CD4-positive, alpha-beta T cell (primary cell): ENCODE data around the gene FOXQ1. TPM values are rescaled to one million over a fixed set of nuclear protein-coding genes. Genes with fewer than 3 reads are reported as not detected.

Experiments
- ATAC-seq: fragments of 200-7000 bp; cut with Tn5 transposase; one replicate; pipeline ENCODE4 v1.10.0; 2022; ENCODE audit warnings: mild to moderate bottlenecking; ENCODE audit not compliant: poor library complexity
- CTCF ChIA-PET: fragments of 350-600 bp; sonication (Branson Sonifier 250); formaldehyde crosslinking; loops from one replicate; lab custom pipeline; 2021; ENCODE audit warnings: antibody characterized with exemption, inconsistent platforms; lab: Charles Lee
- POLR2A ChIA-PET: fragments of 350-600 bp; sonication (Branson Sonifier 250); formaldehyde crosslinking; loops from one replicate; lab custom pipeline; 2021; ENCODE audit warnings: antibody characterized with exemption, inconsistent platforms; lab: Charles Lee
- DNase-seq, 14 experiments: peaks; one replicate each; pipeline ENCODE4 v3.0.0-alpha.2; 2013 to 2020; ENCODE audit warnings: mixed read lengths in 2 of 14
- H3K27ac ChIP-seq, 2 donors: one replicate each; pipeline versions ENCODE4 v1.5.1 to v1.7.0; 2013; ENCODE audit warnings: low read length in 2 of 2, low read depth in 1 of 2, mild to moderate bottlenecking in 1 of 2
- H3K27me3 ChIP-seq, 2 experiments: 1 replicate in 1 of 2; 2 replicates in 1 of 2; pipeline versions ENCODE4 v1.6.1 to v1.7.0; 2013; ENCODE audit warnings: low read length in 2 of 2, control low read depth in 1 of 2, mild to moderate bottlenecking in 1 of 2, moderate library complexity in 1 of 2; ENCODE audit not compliant: insufficient read depth in 2 of 2, control insufficient read depth in 1 of 2
- H3K36me3 ChIP-seq: one replicate; pipeline ENCODE4 v1.6.1; 2013; ENCODE audit warnings: low read length, control low read depth; ENCODE audit not compliant: insufficient read depth
- H3K4me1 ChIP-seq: one replicate; pipeline ENCODE4 v1.6.1; 2013; ENCODE audit warnings: low read length, control low read depth; ENCODE audit not compliant: insufficient read depth
- H3K4me3 ChIP-seq: one replicate; pipeline ENCODE4 v1.5.1; 2013; ENCODE audit warnings: mild to moderate bottlenecking, low read length, moderate library complexity
- H3K9me3 ChIP-seq, 2 experiments: 1 replicate in 1 of 2; 2 replicates in 1 of 2; pipeline versions ENCODE4 v1.6.1 to v1.7.0; 2013; ENCODE audit warnings: low read length in 2 of 2, mild to moderate bottlenecking in 2 of 2, control low read depth in 1 of 2, moderate library complexity in 1 of 2; ENCODE audit not compliant: control insufficient read depth in 1 of 2, insufficient read depth in 1 of 2
- H3K27ac Mint-ChIP-seq: one replicate; pipeline ENCODE4 v1.8.0; 2020; ENCODE audit warnings: mixed read lengths
- H3K27me3 Mint-ChIP-seq: one replicate; pipeline ENCODE4 v1.8.0; 2021; ENCODE audit warnings: mixed read lengths
- H3K36me3 Mint-ChIP-seq: one replicate; pipeline ENCODE4 v1.8.0; 2021; ENCODE audit warnings: low read depth, mixed read lengths
- H3K4me1 Mint-ChIP-seq: one replicate; pipeline ENCODE4 v1.8.0; 2021; ENCODE audit warnings: low read depth, mixed read lengths
- H3K4me3 Mint-ChIP-seq: one replicate; pipeline ENCODE4 v1.8.0; 2020; ENCODE audit warnings: mild to moderate bottlenecking, mixed read lengths
- H3K9me3 Mint-ChIP-seq: one replicate; pipeline ENCODE4 v1.8.0; 2020; ENCODE audit warnings: mixed read lengths
- intact Hi-C, 2 experiments: fragments of 100-400 bp; cut with DNase I in 1 of 2; cut with micrococcal nuclease in 1 of 2; formaldehyde crosslinking; loops; one replicate each; pipeline versions ENCODE4 v1.15.1 to v1.9.0; 2023 to 2025; cut with DNase I, micrococcal nuclease
- total RNA-seq, 174 experiments: library from RNA in 2 of 174; stranded (reverse) in 2 of 174; gene quantifications; one replicate each; pipeline ENCODE4 v1.2.3 and lab custom pipeline; 2021 to 2026
- TF ChIP-seq, protein P1 (sequence below): fragments of 200-600 bp; IDR thresholded peaks from one replicate; pipeline ENCODE4 v1.8.0; 2022; ENCODE audit warnings: antibody characterized with exemption, mild to moderate bottlenecking

The FOXQ1 gene
- total RNA-seq, 2 experiments from 2014 or later, result not detected

DNA sequence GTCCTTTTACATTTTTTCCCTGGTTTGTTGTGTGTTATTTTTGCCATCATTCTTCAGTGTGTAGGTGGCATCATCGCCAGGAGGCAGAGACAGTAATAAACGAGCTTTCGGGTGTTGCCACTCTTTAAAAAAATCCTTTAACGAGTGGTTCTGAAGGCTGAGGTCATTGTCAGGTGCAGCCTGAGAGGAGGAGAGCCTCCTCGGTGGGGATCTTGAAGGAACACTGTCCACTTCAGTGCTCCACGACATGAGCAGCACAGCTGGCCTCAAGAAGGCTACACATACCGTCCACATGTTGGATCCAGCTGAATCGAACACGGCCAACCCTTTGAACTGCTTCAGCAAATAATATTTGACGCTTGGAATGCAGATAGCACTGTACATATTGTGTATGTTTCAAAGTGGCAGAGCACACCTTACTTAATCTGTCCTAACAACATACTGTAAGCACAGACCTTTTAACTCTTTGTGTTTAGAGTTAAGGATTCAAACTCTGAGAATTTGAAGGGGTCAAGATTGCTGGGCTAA is 48.0 kb upstream of the FOXQ1 start:
- Mint-ChIP-seq H3K9me3 (no peaks in the 10 kb centered on the region), H3K27me3 (peaks cover 27% of the 10 kb centered on the region), H3K4me1 (no peaks in the 10 kb centered on the region), H3K27ac (no peak overlapping the region), H3K36me3 (no peaks in the 10 kb centered on the region), H3K4me3 (no peak overlapping the region)
- H3K4me3 ChIP-seq, result no peak overlapping the region
- no peaks in the 10 kb centered on the region for H3K9me3 ChIP-seq
- POLR2A ChIA-PET, result no interaction called here
- no peaks in the 10 kb centered on the region for H3K4me1 ChIP-seq
- DNase-seq, result no peak
- no peak for ATAC-seq
- TF ChIP-seq, protein P1, sequence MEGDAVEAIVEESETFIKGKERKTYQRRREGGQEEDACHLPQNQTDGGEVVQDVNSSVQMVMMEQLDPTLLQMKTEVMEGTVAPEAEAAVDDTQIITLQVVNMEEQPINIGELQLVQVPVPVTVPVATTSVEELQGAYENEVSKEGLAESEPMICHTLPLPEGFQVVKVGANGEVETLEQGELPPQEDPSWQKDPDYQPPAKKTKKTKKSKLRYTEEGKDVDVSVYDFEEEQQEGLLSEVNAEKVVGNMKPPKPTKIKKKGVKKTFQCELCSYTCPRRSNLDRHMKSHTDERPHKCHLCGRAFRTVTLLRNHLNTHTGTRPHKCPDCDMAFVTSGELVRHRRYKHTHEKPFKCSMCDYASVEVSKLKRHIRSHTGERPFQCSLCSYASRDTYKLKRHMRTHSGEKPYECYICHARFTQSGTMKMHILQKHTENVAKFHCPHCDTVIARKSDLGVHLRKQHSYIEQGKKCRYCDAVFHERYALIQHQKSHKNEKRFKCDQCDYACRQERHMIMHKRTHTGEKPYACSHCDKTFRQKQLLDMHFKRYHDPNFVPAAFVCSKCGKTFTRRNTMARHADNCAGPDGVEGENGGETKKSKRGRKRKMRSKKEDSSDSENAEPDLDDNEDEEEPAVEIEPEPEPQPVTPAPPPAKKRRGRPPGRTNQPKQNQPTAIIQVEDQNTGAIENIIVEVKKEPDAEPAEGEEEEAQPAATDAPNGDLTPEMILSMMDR, result no peak
- CTCF ChIA-PET, result interaction anchor here (0.7 kb wide), 1 partner anchor 29 kb away, joined by 3 read pairs; no protein-coding TSS in a partner anchor
- no peak overlapping the region for H3K27ac ChIP-seq
- intact Hi-C loops, result no loop called here
- H3K36me3 ChIP-seq, result no peaks in the 10 kb centered on the region
- peaks cover 0 to 6% of the 10 kb centered on the region in 2 experiments for H3K27me3 ChIP-seq

DNA sequence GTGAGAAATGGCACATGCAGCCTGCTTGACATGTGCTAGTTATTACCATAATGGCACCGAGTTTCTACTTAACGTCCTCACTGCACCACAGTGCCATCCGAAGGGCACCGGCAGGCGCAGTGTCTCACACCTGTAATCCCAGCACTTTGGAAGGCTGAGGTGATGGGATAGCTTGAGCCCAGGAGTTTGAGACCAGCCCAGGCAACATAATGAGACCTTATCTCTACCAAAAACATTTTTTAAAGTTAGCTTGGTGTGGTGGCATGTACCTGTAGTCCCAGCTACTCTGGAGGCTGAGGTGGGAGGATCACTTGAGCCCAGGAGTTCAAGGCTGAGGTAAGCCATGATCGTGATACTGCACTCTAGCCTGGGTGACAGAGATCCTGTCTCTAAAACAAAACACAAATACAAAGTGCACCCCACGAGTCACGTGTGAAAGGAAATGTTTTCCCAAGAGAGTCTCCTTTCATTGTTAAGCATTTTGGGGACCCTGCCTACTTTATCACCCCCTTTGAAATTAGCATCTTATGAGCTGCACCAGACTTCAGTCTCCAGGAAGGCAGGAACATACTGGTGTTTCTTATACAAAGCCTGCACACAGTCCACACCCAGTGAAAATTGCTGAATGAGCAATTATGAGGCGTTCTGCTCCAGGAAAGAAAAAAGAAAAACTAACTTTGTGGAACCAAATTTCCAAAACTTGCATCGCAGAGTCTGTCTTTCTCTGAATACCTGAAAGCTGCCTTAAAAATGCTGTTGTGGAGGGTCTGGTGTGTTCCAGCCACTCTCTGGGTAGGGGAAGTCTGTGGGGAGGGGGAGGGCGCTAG is 47.1 kb upstream of the FOXQ1 start:
- Mint-ChIP-seq H3K4me3 (no peak overlapping the region), H3K4me1 (no peaks in the 10 kb centered on the region), H3K36me3 (no peaks in the 10 kb centered on the region), H3K9me3 (no peaks in the 10 kb centered on the region), H3K27me3 (peaks cover 27% of the 10 kb centered on the region), H3K27ac (no peak overlapping the region)
- Histone ChIP-seq H3K36me3 (no peaks in the 10 kb centered on the region), H3K27me3 (peaks cover 7 to 8% of the 10 kb centered on the region in 2 experiments), H3K27ac (no peak overlapping the region), H3K4me1 (no peaks in the 10 kb centered on the region), H3K9me3 (no peaks in the 10 kb centered on the region), H3K4me3 (no peak overlapping the region)
- ChIA-PET CTCF (interaction anchor here (0.7 kb wide), 1 partner anchor 28 kb away, joined by 3 read pairs; no protein-coding TSS in a partner anchor), POLR2A (no interaction called here)
- DNase-seq (no peak), ATAC-seq (no peak)
- intact Hi-C loops, result no loop called here
- TF ChIP-seq, protein P1, result no peak

GRCh38 chr6:1266686-1267056 is 45.2 kb upstream of the FOXQ1 start:
- no peaks in the 10 kb centered on the region for H3K36me3 ChIP-seq
- peaks cover 2% of the 10 kb centered on the region for H3K9me3 Mint-ChIP-seq
- no peaks in the 10 kb centered on the region for H3K4me1 Mint-ChIP-seq
- ChIA-PET CTCF (no interaction called here), POLR2A (no interaction called here)
- no peak overlapping the region for H3K27ac ChIP-seq
- no peaks in the 10 kb centered on the region for H3K36me3 Mint-ChIP-seq
- intact Hi-C loops, result no loop called here
- H3K9me3 ChIP-seq, result peaks cover 4% of the 10 kb centered on the region in 2 experiments
- H3K4me3 Mint-ChIP-seq, result no peak overlapping the region
- no peak overlapping the region for H3K27ac Mint-ChIP-seq
- no peak overlapping the region for H3K4me3 ChIP-seq
- ATAC-seq (no peak), DNase-seq (no peak)
- peaks cover 9 to 11% of the 10 kb centered on the region in 2 experiments for H3K27me3 ChIP-seq
- TF ChIP-seq, protein P1, result no peak
- H3K4me1 ChIP-seq, result no peaks in the 10 kb centered on the region
- H3K27me3 Mint-ChIP-seq, result peaks cover 27% of the 10 kb centered on the region
